GM23338 (cell line): Measurements from ENCODE around the gene ALDH8A1. TPM values are rescaled to one million over a fixed set of nuclear protein-coding genes. Genes with fewer than 3 reads are reported as not detected.

Experiments used
- ATAC-seq: fragments of 200-7000 bp; cut with Tn5 transposase; 3 replicates; pipeline ENCODE4 v1.9.1; 2020
- DNase-seq: peaks from one replicate; pipeline ENCODE4 v3.0.0-alpha.2; 2015; ENCODE audit warnings: low spot score
- H2AFZ ChIP-seq: fragments of 200-600 bp; sonication (generic); 2 replicates; pipeline ENCODE4 v1.8.0; 2016; ENCODE audit warnings: antibody characterized with exemption, mild to moderate bottlenecking, moderate library complexity
- H3F3A ChIP-seq: fragments of 200-600 bp; sonication (generic); replicated peaks from 2 replicates; pipeline ENCODE4 v1.8.0; 2017; ENCODE audit warnings: antibody characterized with exemption, mixed run types, low read depth
- H3K27ac ChIP-seq: fragments of 200-600 bp; sonication (generic); 2 replicates; pipeline ENCODE4 v1.6.1; 2016; ENCODE audit warnings: low read depth
- H3K27me3 ChIP-seq: fragments of 200-600 bp; sonication (generic); 2 replicates; pipeline ENCODE4 v1.8.0; 2016; ENCODE audit warnings: mild to moderate bottlenecking, mixed run types, moderate library complexity; ENCODE audit not compliant: insufficient read depth
- H3K36me3 ChIP-seq: fragments of 200-600 bp; sonication (generic); 2 replicates; pipeline ENCODE4 v1.8.0; 2016; ENCODE audit warnings: mild to moderate bottlenecking; ENCODE audit not compliant: insufficient read depth
- H3K4me1 ChIP-seq: fragments of 200-600 bp; sonication (generic); 2 replicates; pipeline ENCODE4 v1.8.0; 2016; ENCODE audit warnings: mild to moderate bottlenecking, moderate library complexity; ENCODE audit not compliant: insufficient read depth
- H3K4me2 ChIP-seq: fragments of 200-600 bp; sonication (generic); 2 replicates; pipeline ENCODE4 v1.7.1; 2017; ENCODE audit warnings: mixed run types
- H3K4me3 ChIP-seq: fragments of 200-600 bp; sonication (generic); 2 replicates; pipeline ENCODE4 v1.6.1; 2016; ENCODE audit warnings: mixed run types
- H3K79me2 ChIP-seq: fragments of 200-600 bp; sonication (generic); replicated peaks from 2 replicates; pipeline ENCODE4 v1.8.0; 2017; ENCODE audit warnings: mild to moderate bottlenecking; ENCODE audit not compliant: insufficient read depth
- H3K9me2 ChIP-seq: fragments of 200-600 bp; sonication (generic); 2 replicates; pipeline ENCODE4 v1.8.0; 2017; ENCODE audit not compliant: insufficient read depth
- H4K20me1 ChIP-seq: fragments of 200-600 bp; sonication (generic); replicated peaks from 2 replicates; pipeline ENCODE4 v1.8.0; 2017; ENCODE audit warnings: mild to moderate bottlenecking; ENCODE audit not compliant: insufficient read depth
- H3K27ac Mint-ChIP-seq: 2 replicates; pipeline ENCODE4 v1.8.0; 2020; ENCODE audit warnings: inconsistent platforms, mild to moderate bottlenecking, moderate library complexity, mixed read lengths
- H3K27me3 Mint-ChIP-seq: 3 replicates; pipeline ENCODE4 v1.8.0; 2022; ENCODE audit warnings: low read depth, mild to moderate bottlenecking, moderate library complexity, mixed read lengths, inconsistent platforms; ENCODE audit not compliant: insufficient read depth, poor library complexity
- H3K36me3 Mint-ChIP-seq: 3 replicates; pipeline ENCODE4 v1.8.0; 2021; ENCODE audit warnings: low read depth, mild to moderate bottlenecking, inconsistent platforms, moderate library complexity, mixed read lengths
- H3K4me1 Mint-ChIP-seq: 3 replicates; pipeline ENCODE4 v1.8.0; 2020; ENCODE audit warnings: mild to moderate bottlenecking, inconsistent platforms, mixed read lengths
- H3K4me3 Mint-ChIP-seq: 3 replicates; pipeline ENCODE4 v1.8.0; 2021; ENCODE audit warnings: moderate library complexity, mild to moderate bottlenecking, inconsistent platforms, mixed read lengths
- H3K9me3 Mint-ChIP-seq: 3 replicates; pipeline ENCODE4 v1.8.0; 2020; ENCODE audit warnings: moderate library complexity, mild to moderate bottlenecking, inconsistent platforms, mixed read lengths
- CREB1 ChIP-seq: fragments of 250-450 bp; sonication (Bioruptor Pico); IDR thresholded peaks from 2 replicates; pipeline ENCODE4 v1.5.0; 2020; ENCODE audit warnings: low read depth, mild to moderate bottlenecking, moderate library complexity
- EZH2phosphoT487 ChIP-seq: fragments of 200-600 bp; sonication (generic); IDR thresholded peaks from one replicate; pipeline ENCODE4 v1.8.1; 2018; ENCODE audit warnings: antibody characterized with exemption; ENCODE audit not compliant: unreplicated experiment
- JUNB ChIP-seq: IDR thresholded peaks from one replicate; pipeline ENCODE4 v1.6.1; 2016; ENCODE audit warnings: antibody characterized with exemption; ENCODE audit not compliant: unreplicated experiment
- NANOG ChIP-seq: IDR thresholded peaks from 2 replicates; pipeline ENCODE4 v1.6.1; 2016; ENCODE audit warnings: antibody characterized with exemption, borderline replicate concordance
- POLR2AphosphoS5 ChIP-seq: IDR thresholded peaks from 2 replicates; pipeline ENCODE4 v1.6.1; 2016; ENCODE audit warnings: antibody characterized with exemption, low read depth
- STAT1 ChIP-seq: IDR thresholded peaks from one replicate; pipeline ENCODE4 v1.6.1; 2016; ENCODE audit warnings: antibody characterized with exemption; ENCODE audit not compliant: unreplicated experiment
- ZNF114 ChIP-seq: fragments of 250-450 bp; sonication (Bioruptor Pico); IDR thresholded peaks from 2 replicates; pipeline ENCODE4 v1.5.0; 2020; ENCODE audit warnings: mild to moderate bottlenecking, moderate library complexity
- ZNF331 ChIP-seq: fragments of 250-450 bp; sonication (Bioruptor Pico); IDR thresholded peaks from 2 replicates; pipeline ENCODE4 v1.5.0; 2020; ENCODE audit warnings: low read depth, mild to moderate bottlenecking, moderate library complexity
- polyA plus RNA-seq: library from polyadenylated mRNA; unstranded; fragments of >200 nt; fragmentation: Nextera tagmentation; extraction: Ambion mirVana; gene quantifications from 2 replicates; pipeline ENCODE4 v1.2.1, GENCODE V29; 2016
- total RNA-seq: library from RNA; depleted of rRNA; stranded (reverse); fragments of >200 nt; shearing (Covaris generic); gene quantifications from 2 replicates; pipeline ENCODE4 v1.2.3, GENCODE V29; 2014
- TF ChIP-seq, protein P1 (sequence below): fragments of 250-450 bp; sonication (Bioruptor Pico); IDR thresholded peaks from 2 replicates; pipeline ENCODE4 v1.5.0; 2020; ENCODE audit warnings: mild to moderate bottlenecking, moderate library complexity
- TF ChIP-seq, protein P2 (sequence below): IDR thresholded peaks from 2 replicates; pipeline ENCODE4 v1.6.1; 2016; ENCODE audit warnings: antibody characterized with exemption
- TF ChIP-seq, protein P3 (sequence below), 2 experiments: fragments of 200-600 bp in 1 of 2; sonication (generic) in 1 of 2; conservative IDR thresholded peaks; 2 replicates each; pipeline versions ENCODE4 v1.5.1 to v1.6.1; 2016 to 2017; ENCODE audit warnings: antibody characterized with exemption in 2 of 2, low read depth in 2 of 2, mild to moderate bottlenecking in 2 of 2, moderate library complexity in 1 of 2
- TF ChIP-seq, protein P4 (sequence below): IDR thresholded peaks from one replicate; pipeline ENCODE4 v1.6.1; 2018; ENCODE audit warnings: antibody characterized with exemption; ENCODE audit not compliant: unreplicated experiment

ALDH8A1 gene
- total and polyA plus RNA-seq, 2 experiments from 2014 or later = not detected

DNA sequence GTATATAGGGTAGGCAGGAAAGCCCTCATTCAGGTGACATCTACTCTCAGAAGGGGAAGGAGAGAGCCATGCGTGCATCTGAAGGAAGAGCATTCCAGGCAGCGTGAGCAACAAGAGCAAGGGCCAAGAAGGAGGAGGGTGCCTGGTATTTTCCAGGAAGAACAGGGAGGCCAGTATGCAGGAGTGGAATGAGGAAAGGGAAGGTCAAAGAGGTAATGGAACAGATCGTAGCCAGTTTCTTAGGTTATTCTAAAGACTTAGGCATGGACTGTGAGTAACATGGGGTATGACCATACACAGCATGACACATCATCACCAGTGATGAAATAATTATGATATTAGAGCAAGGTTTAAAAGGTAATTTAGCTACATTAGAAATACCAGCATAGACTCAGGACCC is 24.1 kb downstream of the ALDH8A1 start (continued):
- TF ChIP-seq, protein P1, sequence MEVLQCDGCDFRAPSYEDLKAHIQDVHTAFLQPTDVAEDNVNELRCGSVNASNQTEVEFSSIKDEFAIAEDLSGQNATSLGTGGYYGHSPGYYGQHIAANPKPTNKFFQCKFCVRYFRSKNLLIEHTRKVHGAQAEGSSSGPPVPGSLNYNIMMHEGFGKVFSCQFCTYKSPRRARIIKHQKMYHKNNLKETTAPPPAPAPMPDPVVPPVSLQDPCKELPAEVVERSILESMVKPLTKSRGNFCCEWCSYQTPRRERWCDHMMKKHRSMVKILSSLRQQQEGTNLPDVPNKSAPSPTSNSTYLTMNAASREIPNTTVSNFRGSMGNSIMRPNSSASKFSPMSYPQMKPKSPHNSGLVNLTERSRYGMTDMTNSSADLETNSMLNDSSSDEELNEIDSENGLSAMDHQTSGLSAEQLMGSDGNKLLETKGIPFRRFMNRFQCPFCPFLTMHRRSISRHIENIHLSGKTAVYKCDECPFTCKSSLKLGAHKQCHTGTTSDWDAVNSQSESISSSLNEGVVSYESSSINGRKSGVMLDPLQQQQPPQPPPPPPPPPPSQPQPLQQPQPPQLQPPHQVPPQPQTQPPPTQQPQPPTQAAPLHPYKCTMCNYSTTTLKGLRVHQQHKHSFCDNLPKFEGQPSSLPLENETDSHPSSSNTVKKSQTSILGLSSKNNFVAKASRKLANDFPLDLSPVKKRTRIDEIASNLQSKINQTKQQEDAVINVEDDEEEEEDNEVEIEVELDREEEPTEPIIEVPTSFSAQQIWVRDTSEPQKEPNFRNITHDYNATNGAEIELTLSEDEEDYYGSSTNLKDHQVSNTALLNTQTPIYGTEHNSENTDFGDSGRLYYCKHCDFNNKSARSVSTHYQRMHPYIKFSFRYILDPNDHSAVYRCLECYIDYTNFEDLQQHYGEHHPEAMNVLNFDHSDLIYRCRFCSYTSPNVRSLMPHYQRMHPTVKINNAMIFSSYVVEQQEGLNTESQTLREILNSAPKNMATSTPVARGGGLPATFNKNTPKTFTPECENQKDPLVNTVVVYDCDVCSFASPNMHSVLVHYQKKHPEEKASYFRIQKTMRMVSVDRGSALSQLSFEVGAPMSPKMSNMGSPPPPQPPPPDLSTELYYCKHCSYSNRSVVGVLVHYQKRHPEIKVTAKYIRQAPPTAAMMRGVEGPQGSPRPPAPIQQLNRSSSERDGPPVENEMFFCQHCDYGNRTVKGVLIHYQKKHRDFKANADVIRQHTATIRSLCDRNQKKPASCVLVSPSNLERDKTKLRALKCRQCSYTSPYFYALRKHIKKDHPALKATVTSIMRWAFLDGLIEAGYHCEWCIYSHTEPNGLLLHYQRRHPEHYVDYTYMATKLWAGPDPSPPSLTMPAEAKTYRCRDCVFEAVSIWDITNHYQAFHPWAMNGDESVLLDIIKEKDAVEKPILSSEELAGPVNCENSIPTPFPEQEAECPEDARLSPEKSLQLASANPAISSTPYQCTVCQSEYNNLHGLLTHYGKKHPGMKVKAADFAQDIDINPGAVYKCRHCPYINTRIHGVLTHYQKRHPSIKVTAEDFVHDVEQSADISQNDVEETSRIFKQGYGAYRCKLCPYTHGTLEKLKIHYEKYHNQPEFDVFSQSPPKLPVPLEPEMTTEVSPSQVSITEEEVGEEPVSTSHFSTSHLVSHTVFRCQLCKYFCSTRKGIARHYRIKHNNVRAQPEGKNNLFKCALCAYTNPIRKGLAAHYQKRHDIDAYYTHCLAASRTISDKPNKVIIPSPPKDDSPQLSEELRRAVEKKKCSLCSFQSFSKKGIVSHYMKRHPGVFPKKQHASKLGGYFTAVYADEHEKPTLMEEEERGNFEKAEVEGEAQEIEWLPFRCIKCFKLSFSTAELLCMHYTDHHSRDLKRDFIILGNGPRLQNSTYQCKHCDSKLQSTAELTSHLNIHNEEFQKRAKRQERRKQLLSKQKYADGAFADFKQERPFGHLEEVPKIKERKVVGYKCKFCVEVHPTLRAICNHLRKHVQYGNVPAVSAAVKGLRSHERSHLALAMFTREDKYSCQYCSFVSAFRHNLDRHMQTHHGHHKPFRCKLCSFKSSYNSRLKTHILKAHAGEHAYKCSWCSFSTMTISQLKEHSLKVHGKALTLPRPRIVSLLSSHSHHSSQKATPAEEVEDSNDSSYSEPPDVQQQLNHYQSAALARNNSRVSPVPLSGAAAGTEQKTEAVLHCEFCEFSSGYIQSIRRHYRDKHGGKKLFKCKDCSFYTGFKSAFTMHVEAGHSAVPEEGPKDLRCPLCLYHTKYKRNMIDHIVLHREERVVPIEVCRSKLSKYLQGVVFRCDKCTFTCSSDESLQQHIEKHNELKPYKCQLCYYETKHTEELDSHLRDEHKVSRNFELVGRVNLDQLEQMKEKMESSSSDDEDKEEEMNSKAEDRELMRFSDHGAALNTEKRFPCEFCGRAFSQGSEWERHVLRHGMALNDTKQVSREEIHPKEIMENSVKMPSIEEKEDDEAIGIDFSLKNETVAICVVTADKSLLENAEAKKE (CRISPR knock-in tag) = no peak
- TF ChIP-seq, protein P2, sequence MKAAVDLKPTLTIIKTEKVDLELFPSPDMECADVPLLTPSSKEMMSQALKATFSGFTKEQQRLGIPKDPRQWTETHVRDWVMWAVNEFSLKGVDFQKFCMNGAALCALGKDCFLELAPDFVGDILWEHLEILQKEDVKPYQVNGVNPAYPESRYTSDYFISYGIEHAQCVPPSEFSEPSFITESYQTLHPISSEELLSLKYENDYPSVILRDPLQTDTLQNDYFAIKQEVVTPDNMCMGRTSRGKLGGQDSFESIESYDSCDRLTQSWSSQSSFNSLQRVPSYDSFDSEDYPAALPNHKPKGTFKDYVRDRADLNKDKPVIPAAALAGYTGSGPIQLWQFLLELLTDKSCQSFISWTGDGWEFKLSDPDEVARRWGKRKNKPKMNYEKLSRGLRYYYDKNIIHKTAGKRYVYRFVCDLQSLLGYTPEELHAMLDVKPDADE = no peak
- no peak for TF ChIP-seq EZH2phosphoT487
- TF ChIP-seq STAT1 = no peak
- no peak for TF ChIP-seq CREB1
- TF ChIP-seq, protein P3, sequence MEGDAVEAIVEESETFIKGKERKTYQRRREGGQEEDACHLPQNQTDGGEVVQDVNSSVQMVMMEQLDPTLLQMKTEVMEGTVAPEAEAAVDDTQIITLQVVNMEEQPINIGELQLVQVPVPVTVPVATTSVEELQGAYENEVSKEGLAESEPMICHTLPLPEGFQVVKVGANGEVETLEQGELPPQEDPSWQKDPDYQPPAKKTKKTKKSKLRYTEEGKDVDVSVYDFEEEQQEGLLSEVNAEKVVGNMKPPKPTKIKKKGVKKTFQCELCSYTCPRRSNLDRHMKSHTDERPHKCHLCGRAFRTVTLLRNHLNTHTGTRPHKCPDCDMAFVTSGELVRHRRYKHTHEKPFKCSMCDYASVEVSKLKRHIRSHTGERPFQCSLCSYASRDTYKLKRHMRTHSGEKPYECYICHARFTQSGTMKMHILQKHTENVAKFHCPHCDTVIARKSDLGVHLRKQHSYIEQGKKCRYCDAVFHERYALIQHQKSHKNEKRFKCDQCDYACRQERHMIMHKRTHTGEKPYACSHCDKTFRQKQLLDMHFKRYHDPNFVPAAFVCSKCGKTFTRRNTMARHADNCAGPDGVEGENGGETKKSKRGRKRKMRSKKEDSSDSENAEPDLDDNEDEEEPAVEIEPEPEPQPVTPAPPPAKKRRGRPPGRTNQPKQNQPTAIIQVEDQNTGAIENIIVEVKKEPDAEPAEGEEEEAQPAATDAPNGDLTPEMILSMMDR (conservative IDR thresholded peaks at IDR 0.05; ENCODE audit: low read depth in 2 of 2) = no peak

DNA sequence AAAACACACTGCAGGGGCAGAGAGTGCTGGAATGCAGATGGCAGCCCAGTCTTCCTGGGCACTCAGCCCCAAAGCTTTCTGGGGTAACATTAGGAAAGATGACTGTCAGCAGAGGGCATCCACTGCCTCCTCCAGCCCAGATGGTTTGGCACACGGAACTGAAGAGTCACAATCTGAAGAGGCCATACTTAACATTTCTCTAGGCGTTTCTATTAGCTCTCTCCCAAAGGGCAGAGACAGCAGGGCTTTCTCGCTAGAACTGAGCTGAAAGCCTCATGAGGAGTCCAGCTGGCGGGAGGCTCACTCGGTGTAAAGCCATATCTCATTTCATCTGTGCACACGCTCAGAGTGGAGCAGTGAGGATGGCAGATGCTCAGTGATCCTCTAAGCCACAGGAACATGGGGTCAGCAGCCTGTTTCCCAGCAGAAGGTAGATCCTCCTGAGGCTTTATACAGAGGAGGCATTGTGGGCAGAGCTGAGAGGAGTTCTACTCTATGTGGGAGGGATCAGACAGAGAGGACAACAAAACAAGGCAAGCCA is 28.1 kb downstream of the ALDH8A1 start:
- no peak overlapping the region for H3K4me3 ChIP-seq
- no peaks in the 10 kb centered on the region for H3K79me2 ChIP-seq
- H3K4me2 ChIP-seq = no peak overlapping the region
- H3K4me1 Mint-ChIP-seq = peaks cover 3% of the 10 kb centered on the region
- no peak overlapping the region; the same call in 1 of the 2 replicates for H3K27ac Mint-ChIP-seq
- H3K36me3 Mint-ChIP-seq = no peaks in the 10 kb centered on the region
- H3K36me3 ChIP-seq = no peaks in the 10 kb centered on the region
- no peaks in the 10 kb centered on the region; the same call in none of the 2 replicates for H3K9me2 ChIP-seq
- no peaks in the 10 kb centered on the region for H3K27me3 ChIP-seq
- H2AFZ ChIP-seq = peak overlapping the region; percentile 76
- no peak overlapping the region for H3K4me3 Mint-ChIP-seq
- ATAC-seq (no peak), DNase-seq (no peak)
- no peaks in the 10 kb centered on the region for H4K20me1 ChIP-seq
- H3K4me1 ChIP-seq = no peaks in the 10 kb centered on the region
- H3K27me3 Mint-ChIP-seq = no peaks in the 10 kb centered on the region
- H3K9me3 Mint-ChIP-seq = no peaks in the 10 kb centered on the region
- H3K27ac ChIP-seq = no peak overlapping the region
- H3F3A ChIP-seq = no peaks in the 10 kb centered on the region
- TF ChIP-seq EZH2phosphoT487 = no peak
- TF ChIP-seq POLR2AphosphoS5 = no peak
- TF ChIP-seq CREB1 = no peak
- TF ChIP-seq, protein P4, sequence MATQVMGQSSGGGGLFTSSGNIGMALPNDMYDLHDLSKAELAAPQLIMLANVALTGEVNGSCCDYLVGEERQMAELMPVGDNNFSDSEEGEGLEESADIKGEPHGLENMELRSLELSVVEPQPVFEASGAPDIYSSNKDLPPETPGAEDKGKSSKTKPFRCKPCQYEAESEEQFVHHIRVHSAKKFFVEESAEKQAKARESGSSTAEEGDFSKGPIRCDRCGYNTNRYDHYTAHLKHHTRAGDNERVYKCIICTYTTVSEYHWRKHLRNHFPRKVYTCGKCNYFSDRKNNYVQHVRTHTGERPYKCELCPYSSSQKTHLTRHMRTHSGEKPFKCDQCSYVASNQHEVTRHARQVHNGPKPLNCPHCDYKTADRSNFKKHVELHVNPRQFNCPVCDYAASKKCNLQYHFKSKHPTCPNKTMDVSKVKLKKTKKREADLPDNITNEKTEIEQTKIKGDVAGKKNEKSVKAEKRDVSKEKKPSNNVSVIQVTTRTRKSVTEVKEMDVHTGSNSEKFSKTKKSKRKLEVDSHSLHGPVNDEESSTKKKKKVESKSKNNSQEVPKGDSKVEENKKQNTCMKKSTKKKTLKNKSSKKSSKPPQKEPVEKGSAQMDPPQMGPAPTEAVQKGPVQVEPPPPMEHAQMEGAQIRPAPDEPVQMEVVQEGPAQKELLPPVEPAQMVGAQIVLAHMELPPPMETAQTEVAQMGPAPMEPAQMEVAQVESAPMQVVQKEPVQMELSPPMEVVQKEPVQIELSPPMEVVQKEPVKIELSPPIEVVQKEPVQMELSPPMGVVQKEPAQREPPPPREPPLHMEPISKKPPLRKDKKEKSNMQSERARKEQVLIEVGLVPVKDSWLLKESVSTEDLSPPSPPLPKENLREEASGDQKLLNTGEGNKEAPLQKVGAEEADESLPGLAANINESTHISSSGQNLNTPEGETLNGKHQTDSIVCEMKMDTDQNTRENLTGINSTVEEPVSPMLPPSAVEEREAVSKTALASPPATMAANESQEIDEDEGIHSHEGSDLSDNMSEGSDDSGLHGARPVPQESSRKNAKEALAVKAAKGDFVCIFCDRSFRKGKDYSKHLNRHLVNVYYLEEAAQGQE = no peak
- TF ChIP-seq ZNF331 (CRISPR knock-in tag) = no peak
- no peak for TF ChIP-seq NANOG
- TF ChIP-seq JUNB = no peak
- no peak for TF ChIP-seq ZNF114 (CRISPR knock-in tag)
